HG02973 (cell line): ENCODE measurements around the gene LINGO4.

Experiments used
- ATAC-seq: cut with Tn5 transposase; IDR thresholded peaks from one replicate; pipeline ENCODE4 v1.9.1; 2021; ENCODE audit warnings: moderate library complexity; ENCODE audit not compliant: unreplicated experiment

Gene LINGO4, protein sequence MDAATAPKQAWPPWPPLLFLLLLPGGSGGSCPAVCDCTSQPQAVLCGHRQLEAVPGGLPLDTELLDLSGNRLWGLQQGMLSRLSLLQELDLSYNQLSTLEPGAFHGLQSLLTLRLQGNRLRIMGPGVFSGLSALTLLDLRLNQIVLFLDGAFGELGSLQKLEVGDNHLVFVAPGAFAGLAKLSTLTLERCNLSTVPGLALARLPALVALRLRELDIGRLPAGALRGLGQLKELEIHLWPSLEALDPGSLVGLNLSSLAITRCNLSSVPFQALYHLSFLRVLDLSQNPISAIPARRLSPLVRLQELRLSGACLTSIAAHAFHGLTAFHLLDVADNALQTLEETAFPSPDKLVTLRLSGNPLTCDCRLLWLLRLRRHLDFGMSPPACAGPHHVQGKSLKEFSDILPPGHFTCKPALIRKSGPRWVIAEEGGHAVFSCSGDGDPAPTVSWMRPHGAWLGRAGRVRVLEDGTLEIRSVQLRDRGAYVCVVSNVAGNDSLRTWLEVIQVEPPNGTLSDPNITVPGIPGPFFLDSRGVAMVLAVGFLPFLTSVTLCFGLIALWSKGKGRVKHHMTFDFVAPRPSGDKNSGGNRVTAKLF

DNA sequence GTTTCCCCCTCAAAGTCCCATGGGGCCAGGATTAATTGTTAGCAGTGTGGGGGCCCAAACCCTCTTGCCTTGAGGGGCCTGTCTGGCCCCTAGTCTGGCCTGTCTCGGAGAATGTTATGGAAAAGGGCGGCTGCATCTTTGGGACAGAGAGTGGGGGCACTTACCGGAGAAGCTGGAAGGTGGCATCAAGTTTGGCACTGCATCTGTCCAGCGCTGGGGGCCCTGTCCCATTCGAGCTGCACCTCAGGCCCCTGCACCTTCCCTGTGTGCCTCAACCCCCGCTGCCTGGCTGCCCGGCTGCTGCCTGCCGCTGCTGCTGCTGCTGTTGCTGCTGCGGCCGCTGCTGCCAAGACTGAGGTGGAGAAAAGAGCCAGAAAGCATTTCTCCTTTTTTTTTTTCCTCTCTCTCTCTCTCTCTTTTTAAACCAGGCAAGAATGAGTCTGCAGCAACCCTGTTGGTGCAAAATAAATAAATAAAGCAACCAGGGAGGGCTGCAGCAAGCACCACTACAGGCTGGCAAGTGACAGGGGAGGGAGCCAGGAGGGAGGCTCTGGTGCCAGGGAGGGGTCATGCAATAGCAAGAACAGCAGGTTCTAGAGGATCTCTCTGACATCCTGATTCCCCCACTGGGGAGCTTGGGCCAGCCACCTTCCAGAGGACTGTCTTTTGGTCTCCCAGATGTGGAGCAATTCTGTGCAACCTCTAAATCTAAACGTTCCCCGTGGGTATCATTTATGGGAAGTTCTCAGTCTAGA is at the start of gene LINGO4:
Gene LINGO4, minus strand, starts transcription at position 354 of the 755 bp plus-strand sequence. CDS start 2,715 bp downstream, outside the sequence.
- no peak for ATAC-seq

DNA sequence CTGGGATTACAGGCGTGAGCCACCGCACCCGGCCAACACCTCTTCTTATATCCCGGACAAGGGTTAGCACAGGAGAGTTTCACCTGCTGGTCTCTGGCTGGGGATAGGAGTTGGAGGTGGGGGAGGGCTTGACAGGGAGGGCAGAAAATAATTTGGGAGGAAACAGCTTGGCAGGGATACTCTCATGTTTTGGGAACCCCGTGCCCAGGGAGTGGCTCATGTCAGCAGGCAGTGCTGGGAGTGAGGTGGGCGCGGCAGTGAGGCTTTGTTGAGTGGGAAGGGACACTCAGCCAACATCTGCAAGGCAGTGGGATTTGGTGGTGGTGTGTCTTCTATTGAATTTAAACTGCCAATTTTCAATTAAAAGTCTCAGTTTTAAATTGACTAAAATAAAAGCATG is 49.4 kb upstream of the LINGO4 start:
- no peak for ATAC-seq

DNA sequence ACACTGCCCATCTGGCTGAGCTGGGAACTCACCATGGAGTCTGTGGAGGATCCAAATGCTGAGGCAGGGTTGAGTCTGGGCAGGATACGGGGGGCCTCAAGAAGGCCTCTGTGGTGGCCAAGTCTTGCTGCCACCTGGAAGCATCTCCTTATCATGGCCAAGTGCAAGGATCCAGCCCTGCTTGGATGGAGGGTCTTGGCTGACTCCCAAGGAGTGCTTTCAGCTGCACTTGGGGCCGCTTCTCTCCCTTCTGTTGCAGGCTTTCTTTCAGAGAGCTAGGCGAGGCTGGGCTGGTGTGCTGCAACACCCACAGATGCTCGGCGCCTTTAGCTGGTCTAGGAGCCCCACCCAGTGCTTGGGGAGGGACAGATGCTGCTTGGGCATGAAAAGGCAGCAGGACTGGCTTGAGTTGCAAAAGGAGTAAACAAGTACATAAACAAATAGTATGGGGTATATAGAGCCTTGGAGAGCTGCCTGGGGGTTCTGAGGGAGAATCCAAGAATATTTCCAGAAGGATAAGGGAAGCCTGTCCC is 48.3 kb upstream of the LINGO4 start, which contains the start of gene THEM5:
Gene THEM5, minus strand, starts transcription at position 302 of the 533 bp plus-strand sequence. Its CDS starts 147 bp downstream, at position 155.
- ATAC-seq, result no peak

DNA sequence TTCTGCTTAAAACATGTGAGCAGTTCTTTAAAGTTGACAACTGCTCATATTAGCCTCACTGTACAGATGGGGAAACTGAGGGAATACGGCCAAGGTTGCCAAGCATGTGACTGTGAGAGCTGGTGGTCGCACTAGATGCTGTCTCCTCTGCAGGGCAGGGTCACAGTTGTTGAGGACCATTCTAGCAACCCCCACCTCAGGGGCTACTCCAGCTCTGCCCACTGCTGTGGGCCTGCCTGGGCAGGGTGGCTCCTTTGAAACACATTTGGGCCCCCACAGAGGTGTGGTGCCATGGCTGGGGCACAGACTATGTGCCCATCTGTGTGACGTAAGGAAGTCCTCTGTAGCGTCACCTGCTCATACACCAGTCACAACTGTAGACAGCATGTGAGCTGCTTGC is 47.5 kb upstream of the LINGO4 start:
- ATAC-seq, result no peak

DNA sequence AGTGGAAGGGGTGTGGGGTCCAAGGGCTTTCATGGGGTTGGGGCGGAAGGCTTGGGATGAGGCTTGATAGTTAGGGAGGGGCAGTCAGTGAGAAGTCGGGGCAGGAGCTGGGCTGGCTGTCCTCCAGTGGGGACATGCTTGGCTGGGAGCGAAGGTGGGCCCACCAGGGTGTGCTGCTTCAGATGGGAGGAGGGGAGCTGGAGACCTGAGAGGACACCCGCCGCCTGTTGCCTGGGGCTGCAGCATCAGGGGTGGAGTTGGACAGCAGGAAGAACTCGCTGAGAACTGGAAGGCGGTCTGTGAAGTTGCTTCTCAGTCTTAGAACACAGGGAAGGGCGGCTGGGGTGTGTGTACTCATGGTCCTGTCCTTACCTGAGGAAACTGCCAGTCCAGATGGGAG is 46.7 kb upstream of the LINGO4 start:
- ATAC-seq, result no peak

DNA sequence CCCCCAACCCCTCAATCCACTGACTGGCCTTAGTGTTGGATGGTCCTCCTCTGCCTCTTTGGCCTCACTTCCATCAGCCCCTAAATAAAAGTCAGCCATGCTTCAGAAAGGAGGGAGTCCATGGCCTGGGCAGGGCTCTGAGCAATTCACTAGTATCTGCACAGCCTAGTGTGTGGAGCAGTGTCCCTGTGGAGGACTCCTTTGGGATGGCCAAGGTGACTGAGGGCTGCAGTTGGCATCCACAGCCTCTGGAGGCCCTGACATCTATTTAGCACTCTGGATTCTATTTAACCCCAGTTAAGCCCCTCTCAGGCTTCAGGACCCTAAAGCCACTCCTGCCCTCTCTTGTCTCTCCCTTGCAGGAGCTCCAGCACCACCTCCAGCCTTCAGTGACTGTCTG is 44.7 kb upstream of the LINGO4 start:
- ATAC-seq, result no peak

DNA sequence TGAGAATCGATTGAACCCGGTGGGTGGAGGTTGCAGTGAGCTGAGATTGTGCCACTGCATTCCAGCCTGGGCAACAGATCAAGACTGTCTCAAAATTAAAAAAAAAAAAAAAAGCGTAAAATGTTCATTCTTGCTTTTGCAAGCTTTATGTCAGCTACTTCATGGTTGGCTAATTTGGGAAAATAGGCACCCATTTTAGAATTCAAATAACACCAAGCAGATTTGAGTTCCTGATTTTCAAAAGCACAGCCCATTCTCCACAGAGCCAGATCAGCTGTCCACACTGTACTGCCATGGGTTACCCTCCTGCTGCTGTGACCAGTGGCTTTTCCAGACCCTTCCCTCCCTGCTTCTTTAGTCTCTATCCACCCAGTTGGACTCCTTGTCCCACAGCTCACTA is 43.9 kb upstream of the LINGO4 start:
- ATAC-seq, result no peak

DNA sequence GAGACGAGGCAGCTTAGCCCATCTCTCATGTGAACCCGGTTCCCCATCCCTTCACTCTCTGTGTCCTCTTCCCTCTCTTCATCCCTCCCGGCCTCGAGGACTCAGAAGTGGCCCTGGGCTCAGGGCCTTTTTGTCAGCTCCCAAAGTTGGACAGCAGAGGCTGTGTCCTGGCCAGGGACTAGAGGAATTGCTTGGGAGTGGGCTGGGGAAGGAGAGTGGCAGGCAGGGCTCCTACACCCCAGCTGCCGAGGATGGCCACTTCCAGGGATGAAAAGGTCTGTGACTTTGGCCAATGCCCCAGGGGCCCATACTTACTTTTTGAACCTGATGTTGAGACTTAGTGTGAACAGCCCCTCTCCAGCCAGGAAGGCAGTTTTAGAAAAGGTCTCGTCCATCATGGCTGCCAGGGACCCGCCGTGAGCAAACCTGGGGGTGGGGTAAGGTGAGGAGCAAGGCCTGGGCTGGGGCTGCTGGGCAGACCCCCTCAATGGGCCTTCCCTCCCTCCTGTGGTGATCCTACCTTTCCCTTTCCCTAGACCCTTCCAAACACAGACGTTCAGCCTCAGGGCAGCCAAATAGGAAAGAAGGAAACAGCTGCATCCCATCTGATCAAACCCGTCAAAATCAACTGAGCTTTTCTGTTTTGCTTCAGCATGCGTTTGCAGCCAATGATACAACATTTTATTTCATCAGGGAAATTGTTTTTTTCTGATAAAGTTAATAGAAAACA is 42.8 kb upstream of the LINGO4 start:
- no peak for ATAC-seq

DNA sequence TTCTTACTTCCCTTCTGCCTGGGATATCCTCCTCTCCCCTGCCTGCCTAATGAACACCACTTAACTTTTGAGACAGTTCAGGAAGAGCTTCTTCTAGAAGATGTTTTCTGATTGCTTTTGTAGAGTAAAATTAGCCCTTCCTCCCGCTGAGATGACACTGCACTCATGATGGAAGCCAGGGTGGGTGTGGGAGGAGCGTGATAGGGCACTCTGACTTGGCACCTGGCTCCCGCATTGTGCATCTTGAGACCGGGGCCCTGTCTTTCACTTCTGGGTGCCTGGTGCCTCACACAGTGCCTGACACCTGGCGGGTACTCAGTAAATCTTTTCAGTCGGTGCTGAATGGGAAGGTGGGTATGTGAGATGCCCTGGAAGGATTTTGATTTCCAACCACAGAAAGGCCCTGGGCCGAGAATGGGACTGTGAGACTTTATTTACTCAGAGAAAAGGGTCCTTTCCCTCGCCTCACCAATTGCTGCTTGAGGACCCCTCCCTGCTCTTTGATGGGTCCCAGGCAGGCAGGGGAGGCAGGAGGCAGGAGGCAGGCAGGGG is 41.5 kb upstream of the LINGO4 start:
- ATAC-seq, result no peak

DNA sequence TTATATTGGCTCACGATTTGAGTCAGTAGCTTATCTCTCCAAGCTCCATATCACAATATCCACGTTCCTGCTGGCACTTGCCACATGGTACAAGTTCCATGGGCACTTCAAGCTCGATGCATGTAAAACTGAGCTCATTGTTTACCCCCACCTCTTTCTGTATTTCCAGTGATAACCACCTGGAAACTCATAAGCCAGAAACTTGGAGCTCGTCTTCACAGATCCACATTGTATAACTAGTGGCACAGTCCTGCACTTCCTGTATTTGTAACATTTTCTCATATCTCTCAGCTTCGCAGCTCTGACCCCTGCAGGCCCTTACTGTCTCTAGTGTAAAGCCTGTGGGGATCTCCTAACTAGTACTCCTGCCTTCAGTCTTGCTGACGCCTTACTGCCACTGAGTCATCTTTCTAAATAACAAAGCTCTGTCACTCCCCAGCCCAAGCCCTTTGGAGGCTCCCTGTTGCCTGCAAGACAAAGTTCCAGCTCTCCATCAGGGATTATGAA is 40.9 kb upstream of the LINGO4 start:
- ATAC-seq, result no peak

DNA sequence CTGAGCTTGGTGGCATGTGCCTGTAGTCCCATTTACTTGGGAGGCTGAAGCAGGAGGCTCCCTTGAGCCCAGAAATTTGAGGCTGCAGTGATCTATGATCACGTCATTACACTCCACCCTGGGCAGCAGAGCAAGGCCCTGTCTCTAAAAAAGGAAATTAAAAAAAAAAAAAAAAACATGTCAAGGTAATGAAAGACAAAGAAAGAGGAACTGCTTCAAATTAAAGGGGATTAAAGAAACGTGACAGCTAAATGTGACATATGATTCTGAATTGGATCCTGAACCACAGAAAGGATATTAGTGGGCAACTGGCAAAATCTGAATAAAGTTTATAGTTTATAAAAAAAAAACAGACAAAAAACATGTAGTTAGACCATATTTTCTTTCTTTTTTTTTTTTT is 38.2 kb upstream of the LINGO4 start:
- no peak for ATAC-seq

DNA sequence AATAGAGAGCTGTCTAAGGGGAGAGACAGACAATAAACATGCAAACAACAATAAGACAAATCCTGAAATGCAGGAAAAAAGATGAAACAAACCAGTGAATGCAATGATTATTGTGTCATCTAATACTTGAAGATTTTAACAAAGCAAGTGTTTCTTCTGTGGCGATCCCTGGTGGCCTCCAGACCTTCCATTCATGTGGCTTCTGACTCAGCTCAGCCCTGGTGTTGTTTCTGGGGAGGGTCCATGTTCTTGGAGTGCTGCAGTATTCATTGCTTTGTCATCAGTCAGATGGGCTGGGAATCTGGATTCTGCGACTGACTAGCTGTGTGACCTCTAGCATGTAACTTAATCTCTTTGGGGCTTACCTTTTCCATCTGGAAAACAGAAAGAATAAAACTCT is 35.9 kb upstream of the LINGO4 start:
- ATAC-seq, result no peak

DNA sequence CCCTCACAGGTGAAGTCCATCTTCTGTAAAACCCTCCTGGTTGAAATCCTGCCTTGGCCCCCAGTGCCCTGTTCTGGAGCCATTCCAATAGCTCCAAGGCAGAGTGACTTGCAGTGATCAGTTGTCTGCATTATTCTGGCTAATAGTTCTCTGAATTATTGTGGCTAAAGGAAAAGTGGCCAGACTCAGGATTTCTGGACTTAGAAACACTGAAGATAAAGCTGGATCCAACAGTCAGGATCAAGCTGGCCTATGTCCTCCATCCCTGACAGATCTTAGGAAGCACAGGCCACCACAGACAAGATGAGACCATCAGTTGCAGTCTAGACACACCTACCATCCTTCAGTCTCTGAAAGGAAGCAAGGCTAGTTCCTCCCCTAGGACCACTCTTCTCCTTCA is 35.2 kb upstream of the LINGO4 start:
- no peak for ATAC-seq

DNA sequence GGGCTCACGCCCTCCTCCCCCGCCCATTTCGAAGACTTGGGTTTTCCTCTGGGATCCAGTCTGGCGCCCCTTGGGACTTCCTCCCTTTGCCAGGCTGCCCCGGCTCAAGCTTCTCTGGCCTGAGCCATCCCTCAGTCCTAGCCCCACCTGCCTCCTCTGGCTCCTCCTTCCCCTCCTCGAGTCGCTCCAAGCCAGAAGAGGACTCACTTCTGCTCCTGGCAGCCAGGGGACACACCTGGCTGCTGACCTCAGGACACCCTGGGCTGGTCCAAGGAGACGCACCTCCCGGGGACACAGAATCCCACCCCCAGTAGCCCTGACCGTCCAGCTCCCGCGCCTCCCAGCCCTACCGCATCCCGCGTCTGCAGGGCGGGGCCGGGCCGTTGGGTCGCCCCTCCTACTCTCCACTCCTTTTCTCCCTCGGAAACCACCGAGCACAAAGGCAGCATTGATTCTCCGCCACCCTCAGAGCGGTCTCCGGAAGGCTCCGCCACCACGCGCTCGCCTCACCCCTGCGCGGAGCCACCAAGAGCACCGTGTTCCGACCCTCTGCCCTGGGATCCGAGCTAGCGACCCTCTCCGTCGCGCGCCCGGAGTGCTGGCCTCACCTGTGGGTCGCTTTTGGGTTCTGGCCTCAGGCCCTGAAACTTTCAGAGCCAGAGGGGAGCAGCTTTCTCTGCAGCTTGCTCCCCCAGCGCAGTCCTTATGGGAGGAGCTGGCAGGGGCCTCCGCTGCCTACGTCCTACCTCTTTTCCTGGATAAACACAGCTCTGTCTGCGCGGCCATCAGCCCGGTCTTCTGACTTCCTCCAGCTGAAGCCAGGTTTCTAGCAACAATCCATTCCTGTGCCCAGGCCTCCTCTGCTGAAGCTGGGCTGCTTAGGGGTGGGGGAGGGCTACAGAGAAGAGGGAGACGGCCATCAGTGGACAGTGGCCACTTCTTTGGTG is 34.5 kb upstream of the LINGO4 start, which contains the start of gene C2CD4D:
Gene C2CD4D, minus strand, starts transcription at position 364 of the 947 bp plus-strand sequence. CDS start 831 bp downstream, outside the sequence.
- ATAC-seq, result no peak

DNA sequence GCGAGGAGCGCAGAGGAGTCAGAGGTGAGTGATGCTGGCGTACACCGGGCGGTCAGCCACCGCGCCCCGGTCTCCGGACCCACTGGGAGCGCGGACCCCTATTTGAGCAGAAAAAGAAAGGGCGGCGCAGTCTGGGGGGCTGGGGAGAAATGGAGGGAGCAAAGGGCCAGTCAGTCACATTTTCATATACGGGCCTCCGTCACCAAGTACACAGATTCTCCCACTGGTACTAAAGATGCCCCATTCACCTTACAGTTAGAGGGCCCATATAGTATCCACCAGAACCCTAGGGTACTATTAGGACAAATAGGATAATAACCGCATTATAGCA is 33.8 kb upstream of the LINGO4 start:
- no peak for ATAC-seq

DNA sequence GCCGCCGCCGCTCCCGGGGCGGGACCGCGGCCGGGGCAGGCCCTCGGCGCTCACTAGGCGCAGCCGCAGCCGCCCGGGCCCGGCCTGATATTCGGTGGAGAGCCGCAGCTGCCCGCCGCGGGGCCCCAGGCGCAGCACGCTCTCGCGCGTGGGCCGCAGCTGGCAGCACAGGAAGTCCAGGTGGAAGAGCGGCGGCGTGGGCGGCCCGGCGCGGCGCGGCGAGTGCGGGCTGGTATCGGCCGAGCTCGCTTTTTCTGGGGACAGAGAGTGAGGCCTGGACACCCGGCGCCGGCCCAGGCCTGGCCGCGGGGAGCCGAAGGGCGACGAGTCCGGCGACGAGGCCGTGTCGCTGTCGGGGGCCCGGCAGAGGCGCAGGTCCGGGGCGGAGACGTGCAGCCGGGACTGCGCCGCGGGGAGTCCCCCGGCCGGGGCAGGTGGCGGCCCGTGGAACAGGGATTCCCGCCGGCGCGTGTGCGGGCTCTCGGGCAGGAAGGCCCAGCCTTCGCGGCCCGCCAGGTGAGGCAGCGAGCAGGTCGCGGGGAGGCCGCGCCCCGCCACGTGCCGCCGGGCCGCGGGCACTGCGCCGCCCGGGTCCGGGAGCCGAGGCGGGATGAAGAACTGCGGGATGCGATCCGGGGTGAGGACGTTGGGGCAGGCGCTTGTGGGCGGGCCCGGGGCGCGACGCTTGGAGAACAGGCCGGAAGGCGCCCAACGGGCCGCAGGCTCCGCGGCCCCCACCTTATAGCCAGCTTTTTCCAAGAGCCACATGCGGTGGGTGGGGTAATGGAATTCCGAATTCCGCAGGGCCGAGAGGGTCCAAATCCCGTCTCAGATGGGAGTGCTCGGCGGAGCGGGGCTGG is 33.2 kb upstream of the LINGO4 start:
- no peak for ATAC-seq

DNA sequence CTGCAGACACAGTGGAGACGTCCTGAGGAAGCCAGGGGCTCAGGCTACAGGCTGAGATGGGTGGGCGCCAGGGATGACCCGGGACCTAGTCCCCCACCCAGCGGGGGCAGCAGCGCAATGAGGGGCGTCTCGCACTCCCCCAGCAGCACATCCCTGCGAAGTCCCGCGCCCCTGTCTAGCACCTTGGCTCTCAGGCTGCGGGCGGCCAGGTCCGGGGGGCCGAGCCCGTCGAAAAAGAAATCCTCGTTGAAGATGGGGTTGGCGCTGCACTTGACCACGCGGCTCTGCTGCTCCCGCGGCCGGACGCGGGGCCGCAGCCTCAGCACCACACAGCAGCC is 32.6 kb upstream of the LINGO4 start:
- no peak for ATAC-seq

DNA sequence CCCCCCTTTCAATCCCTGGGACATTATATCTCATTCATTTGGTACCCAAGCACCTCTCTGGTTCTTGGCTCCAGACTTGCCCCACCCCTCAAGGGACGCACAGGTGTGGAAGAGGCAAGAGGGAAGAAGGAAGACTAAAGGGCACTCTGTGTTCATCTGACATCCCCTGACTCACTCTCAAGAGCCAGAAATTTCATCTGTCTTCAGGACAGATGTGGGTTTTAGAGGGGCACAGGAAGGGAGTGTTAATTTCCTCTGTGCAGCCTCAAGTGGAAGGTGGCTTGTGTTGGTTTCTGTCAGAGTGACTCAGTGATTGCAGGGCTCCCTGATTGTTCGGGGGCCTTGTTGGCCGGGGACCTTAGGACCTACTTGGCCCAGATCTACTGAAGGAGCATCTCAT is 32.0 kb upstream of the LINGO4 start:
- ATAC-seq, result no peak
